ENCODE measurements around the gene TSEN2. TPM values are rescaled to one million over a fixed set of nuclear protein-coding genes. Genes with fewer than 3 reads are reported as not detected.

TSEN2 gene
- total and polyA plus RNA-seq, 8 donors, result 10.7 to 43.0 (median 17.7) TPM

GRCh38 chr3:12483872-12484197 is 445 bp upstream of the TSEN2 start:
- TF ChIP-seq POLR2A (IDR thresholded peaks at IDR 0.05) (no peak), POLR2AphosphoS5 (IDR thresholded peaks at IDR 0.05) (no peak), CTCF (IDR thresholded peaks at IDR 0.05) (no peak), EP300 (IDR thresholded peaks at IDR 0.05) (no peak)
- H3K36me3 ChIP-seq, result peaks cover 0 to 5% (median 2%) of the 10 kb centered on the region in 4 donors
- no peak for DNase-seq
- peak overlapping the region; percentile 62 to 88 (median 80) for H3K27ac ChIP-seq
- H3K27me3 ChIP-seq, result no peaks in the 10 kb centered on the region
- WGBS, 5 donors, result 1 to 5% (median 2%) methylated on average over 10 of the region's 10 CpGs
- peak overlapping the region; percentile 59 to 92 (median 71) for H3K4me3 ChIP-seq
- intact Hi-C loops (cut with DNase I; ENCODE audit: low total_unique reads), result no loop called here
- peaks cover 21 to 50% (median 43%) of the 10 kb centered on the region in 4 donors for H3K4me1 ChIP-seq
- no peaks in the 10 kb centered on the region for H3K9me3 ChIP-seq

- WGBS, 5 donors, result 0 to 6% (median 3%) methylated on average over 5 of the region's 5 CpGs
- intact Hi-C loops (cut with DNase I; ENCODE audit: low total_unique reads), result no loop called here
Measured at GRCh38 chr3:12484983-12485327, 675 bp downstream of the TSEN2 start.

DNA sequence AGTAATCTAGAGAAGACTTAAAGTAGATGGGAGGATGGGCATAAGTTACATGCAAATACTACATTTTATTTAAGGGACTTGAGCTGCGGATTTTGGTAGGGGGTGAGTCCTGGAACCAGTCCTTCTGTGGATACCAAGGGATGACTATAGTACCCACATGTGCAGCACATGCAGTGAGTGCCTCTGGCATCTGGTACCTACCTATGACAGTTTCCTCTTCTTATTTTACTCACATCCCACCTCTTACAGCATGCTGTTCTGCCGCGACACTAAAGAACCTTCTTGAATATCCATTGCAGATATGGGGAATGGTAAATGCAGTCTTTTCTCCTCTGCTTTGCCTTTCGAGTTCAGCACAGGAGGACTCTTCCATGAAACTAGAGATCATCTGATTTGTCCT is 1.7 kb downstream of the TSEN2 start:
- Histone ChIP-seq H3K27ac (no peak overlapping the region), H3K4me1 (peaks cover 21 to 34% (median 31%) of the 10 kb centered on the region in 4 donors), H3K36me3 (peaks cover 0 to 22% (median 15%) of the 10 kb centered on the region in 4 donors), H3K4me3 (no peak overlapping the region), H3K27me3 (no peaks in the 10 kb centered on the region), H3K9me3 (no peaks in the 10 kb centered on the region)
- WGBS, 5 donors, result 90 to 97% (median 92%) methylated on average over 4 of the region's 4 CpGs
- TF ChIP-seq POLR2AphosphoS5 (IDR thresholded peaks at IDR 0.05) (no peak), CTCF (IDR thresholded peaks at IDR 0.05) (no peak), POLR2A (IDR thresholded peaks at IDR 0.05) (no peak), EP300 (IDR thresholded peaks at IDR 0.05) (no peak)
- intact Hi-C loops (cut with DNase I; ENCODE audit: low total_unique reads), result no loop called here
- DNase-seq, result no peak

More at GRCh38 chr3:12484983-12485327, 675 bp downstream of the TSEN2 start:
- peaks cover 21 to 41% (median 36%) of the 10 kb centered on the region in 4 donors for H3K4me1 ChIP-seq
- H3K27me3 ChIP-seq, result no peaks in the 10 kb centered on the region
- H3K4me3 ChIP-seq, result peak overlapping the region; percentile 59 to 92 (median 71)
- peaks cover 0 to 11% (median 5%) of the 10 kb centered on the region in 4 donors for H3K36me3 ChIP-seq
- H3K9me3 ChIP-seq, result no peaks in the 10 kb centered on the region
- DNase-seq, result no peak
- TF ChIP-seq POLR2A (IDR thresholded peaks at IDR 0.05), result no peak
- peak overlapping the region in 4 of 5 donors; percentile 70 to 88 (median 83) for H3K27ac ChIP-seq

- H3K4me1 ChIP-seq, result peaks cover 21 to 34% (median 31%) of the 10 kb centered on the region in 4 donors
- intact Hi-C loops (cut with DNase I; ENCODE audit: low total_unique reads), result no loop called here
- H3K27ac ChIP-seq, result no peak overlapping the region
- no peaks in the 10 kb centered on the region for H3K27me3 ChIP-seq
- no peaks in the 10 kb centered on the region for H3K9me3 ChIP-seq
- DNase-seq, result no peak
- 80 to 90% (median 86%) methylated on average over 5 of the region's 5 CpGs for WGBS, 5 donors
- H3K36me3 ChIP-seq, result peaks cover 0 to 31% (median 22%) of the 10 kb centered on the region in 4 donors
- TF ChIP-seq EP300 (IDR thresholded peaks at IDR 0.05) (no peak), POLR2AphosphoS5 (IDR thresholded peaks at IDR 0.05) (no peak), CTCF (IDR thresholded peaks at IDR 0.05) (no peak), POLR2A (IDR thresholded peaks at IDR 0.05) (no peak)
- H3K4me3 ChIP-seq, result no peak overlapping the region
Measured at GRCh38 chr3:12486916-12487315, 2.6 kb downstream of the TSEN2 start.

DNA sequence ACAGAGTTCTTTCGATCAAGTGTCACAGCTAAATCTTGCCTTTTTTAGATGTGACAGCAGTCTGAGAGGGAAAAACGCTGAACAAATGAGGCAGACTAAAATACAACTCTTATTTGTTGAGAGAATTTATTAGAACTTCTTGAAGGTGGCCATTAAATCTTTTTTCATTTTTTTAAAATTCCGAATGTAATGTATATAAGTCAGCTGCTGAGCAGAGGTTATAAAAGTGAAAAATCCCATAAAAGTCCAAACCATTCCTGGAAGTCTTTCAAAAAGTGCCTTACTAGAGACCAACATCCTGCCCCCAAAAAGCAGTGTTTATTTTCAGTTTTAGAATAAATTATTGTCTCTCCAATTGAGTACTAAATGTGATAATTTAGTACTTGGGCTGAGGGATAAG is 3.1 kb downstream of the TSEN2 start:
- peaks cover 0 to 35% (median 25%) of the 10 kb centered on the region in 4 donors for H3K36me3 ChIP-seq
- no peaks in the 10 kb centered on the region for H3K9me3 ChIP-seq
- H3K4me1 ChIP-seq, result peaks cover 21 to 34% (median 30%) of the 10 kb centered on the region in 4 donors
- 88 to 96% (median 94%) methylated on average over 3 of the region's 3 CpGs for WGBS, 5 donors
- no peaks in the 10 kb centered on the region for H3K27me3 ChIP-seq
- no peak for DNase-seq
- H3K27ac ChIP-seq, result no peak overlapping the region
- intact Hi-C loops (cut with DNase I; ENCODE audit: low total_unique reads), result no loop called here
- no peak overlapping the region for H3K4me3 ChIP-seq
- TF ChIP-seq POLR2AphosphoS5 (IDR thresholded peaks at IDR 0.05), result no peak
- TF ChIP-seq CTCF (IDR thresholded peaks at IDR 0.05), result no peak
- TF ChIP-seq POLR2A (IDR thresholded peaks at IDR 0.05), result no peak
- TF ChIP-seq EP300 (IDR thresholded peaks at IDR 0.05), result no peak

All from stomach (tissue), 9 donors.